DOHH2 (cell line): ENCODE measurements around the gene PRDX5.

Experiments used
- CTCF ChIP-seq: fragments of 200-600 bp; sonication (generic); IDR thresholded peaks from one replicate; pipeline ENCODE4 v1.5.1; 2014; ENCODE audit warnings: antibody characterized with exemption, mild to moderate bottlenecking, low read depth, low read length; ENCODE audit not compliant: poor library complexity, severe bottlenecking
- EZH2phosphoT487 ChIP-seq: fragments of 200-600 bp; sonication (generic); IDR thresholded peaks from 2 replicates; pipeline ENCODE4 v1.6.1; 2017; ENCODE audit warnings: borderline replicate concordance, mild to moderate bottlenecking, antibody characterized with exemption, low read length, moderate library complexity, mixed read lengths

- no peak for TF ChIP-seq CTCF
- no peak for TF ChIP-seq EZH2phosphoT487
Observed at GRCh38 chr11:64298966-64299846, 18.7 kb upstream of the PRDX5 start.
